ENCODE measurements around the gene MRM1. TPM values are rescaled to one million over a fixed set of nuclear protein-coding genes. Genes with fewer than 3 reads are reported as not detected.

The MRM1 gene
- 10 to 100 TPM in 1 of 2 donors, 1 to 10 TPM in 1; 6.2 to 26.5 TPM for total RNA-seq

DNA sequence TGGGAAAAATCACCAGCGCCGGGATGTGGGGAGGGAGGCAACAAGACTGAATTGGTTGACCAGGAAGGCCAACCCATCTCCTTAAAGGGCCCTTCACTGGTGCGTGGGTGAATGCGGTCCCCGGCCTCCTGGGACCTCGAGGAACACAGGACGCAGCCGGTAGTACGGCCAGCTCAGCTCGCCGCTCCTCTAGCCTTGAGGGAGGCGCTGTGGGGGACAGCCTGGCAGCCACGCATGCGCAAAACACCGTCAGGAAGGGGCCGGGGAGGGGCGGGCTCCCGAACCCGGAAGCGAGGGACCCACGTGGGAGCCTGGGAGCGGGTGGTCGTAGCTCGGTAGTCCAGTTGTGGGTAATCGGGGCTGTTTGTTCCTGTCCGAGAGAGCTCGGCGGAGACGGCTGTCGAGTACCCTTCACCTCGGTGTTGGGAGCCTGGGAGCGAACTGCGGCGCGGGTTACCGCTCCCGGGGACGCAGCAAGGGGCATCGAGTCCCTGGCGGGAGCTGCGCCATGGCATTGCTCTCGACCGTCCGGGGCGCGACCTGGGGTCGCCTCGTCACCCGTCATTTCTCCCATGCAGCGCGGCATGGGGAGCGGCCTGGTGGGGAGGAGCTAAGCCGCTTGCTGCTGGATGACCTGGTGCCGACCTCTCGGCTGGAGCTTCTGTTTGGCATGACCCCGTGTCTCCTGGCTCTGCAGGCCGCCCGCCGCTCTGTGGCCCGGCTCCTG lies at the start of gene MRM1:
TSS of gene MRM1 (plus strand) at position 281 of the 727 bp plus-strand sequence. CDS start at position 509, 228 bp downstream.
- Histone ChIP-seq H3K9ac (ENCODE audit: low read depth in 2 of 2, low read length in 2 of 2) (peak within 1 kb of the TSS; percentile 85 to 93), H3K4me3 (peak within 1 kb of the TSS; percentile 76), H3K27ac (peak within 1 kb of the TSS; percentile 68), H3K9me3 (no peaks in the 10 kb centered on the region), H3K27me3 (no peaks in the 10 kb centered on the region), H3K4me1 (peaks cover 19% of the 10 kb centered on the region), H3K36me3 (no peaks in the 10 kb centered on the region)
- no peak for TF ChIP-seq CTCF (IDR thresholded peaks at IDR 0.05)
- intact Hi-C loops (cut with DNase I): loop anchor here (10.0 kb wide), 1 partner anchor 773 kb away; the partner anchor contains the start of gene C17orf78
- peak; percentile 95 for DNase-seq

DNA sequence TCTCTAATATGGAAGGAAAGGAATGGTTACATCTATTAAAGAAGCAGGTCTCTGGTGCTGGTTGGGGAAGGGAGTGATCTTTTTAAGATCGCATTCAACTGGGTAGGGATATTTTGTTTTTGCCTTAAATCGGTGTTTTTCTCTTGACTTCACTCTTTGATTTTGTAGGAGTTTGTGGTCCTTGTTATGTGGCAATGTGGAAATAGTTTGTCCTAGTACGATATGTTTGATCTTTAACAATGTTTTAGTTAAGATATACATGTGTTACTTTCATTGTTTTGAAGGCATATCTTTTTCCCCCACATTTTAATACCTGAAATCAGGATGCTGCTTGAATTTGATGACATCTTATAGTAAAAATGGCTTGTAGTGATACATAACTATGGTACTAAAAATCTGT lies 47.9 kb upstream of the MRM1 start:
- Histone ChIP-seq H3K27ac (no peak overlapping the region), H3K4me3 (no peak overlapping the region), H3K9me3 (no peaks in the 10 kb centered on the region), H3K36me3 (peaks cover 13% of the 10 kb centered on the region), H3K4me1 (peaks cover 9% of the 10 kb centered on the region), H3K27me3 (no peaks in the 10 kb centered on the region), H3K9ac (ENCODE audit: low read depth in 2 of 2, low read length in 2 of 2) (no peak overlapping the region)
- no peak for TF ChIP-seq CTCF (IDR thresholded peaks at IDR 0.05)
- intact Hi-C loops (cut with DNase I): no loop called here
- no peak for DNase-seq

DNA sequence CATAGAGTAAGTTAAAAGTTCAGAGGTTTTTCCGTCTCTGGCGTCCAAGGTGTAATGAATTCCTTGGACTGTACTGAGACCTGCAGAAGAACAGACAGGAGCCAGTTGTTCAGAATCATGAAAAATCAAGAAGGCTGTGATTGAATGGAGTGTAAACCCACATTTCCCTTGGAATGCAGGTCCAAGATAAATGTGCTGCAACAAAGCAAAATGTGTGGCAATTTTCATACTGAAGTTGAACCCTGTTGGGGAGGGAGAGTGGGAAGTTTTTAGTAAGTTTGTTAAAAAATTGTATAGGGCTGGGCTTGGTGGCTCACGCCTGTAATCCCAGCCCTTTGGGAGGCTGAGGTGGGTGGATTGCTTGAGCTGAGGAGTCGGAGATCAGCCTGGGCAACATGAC lies 35.3 kb upstream of the MRM1 start:
- intact Hi-C loops (cut with DNase I): no loop called here
- Histone ChIP-seq H3K36me3 (peaks cover 28% of the 10 kb centered on the region), H3K27me3 (no peaks in the 10 kb centered on the region), H3K9me3 (no peaks in the 10 kb centered on the region), H3K27ac (no peak overlapping the region), H3K4me3 (no peak overlapping the region), H3K9ac (ENCODE audit: low read depth in 2 of 2, low read length in 2 of 2) (no peak overlapping the region), H3K4me1 (no peaks in the 10 kb centered on the region)
- no peak for DNase-seq
- TF ChIP-seq CTCF (IDR thresholded peaks at IDR 0.05): no peak

DNA sequence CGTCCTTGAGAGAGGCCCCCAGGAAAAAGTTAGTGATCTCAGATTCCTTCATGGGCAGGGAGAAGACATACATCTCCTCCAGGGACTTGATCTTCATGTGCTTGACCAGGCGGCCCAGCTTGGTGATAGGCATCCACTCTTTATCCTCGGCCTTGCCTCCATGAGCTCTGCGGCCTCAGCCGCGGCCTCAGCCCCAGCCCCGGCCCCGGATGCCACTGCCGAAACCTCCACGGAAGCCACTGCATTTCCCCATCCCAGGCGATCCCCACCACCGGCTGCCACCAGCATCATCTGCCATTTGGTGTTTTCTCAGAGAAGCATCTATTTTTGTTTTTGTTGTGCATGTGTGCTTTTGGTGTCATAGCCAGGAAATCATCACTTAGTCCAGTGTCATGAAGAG lies 26.4 kb upstream of the MRM1 start:
- DNase-seq: no peak
- intact Hi-C loops (cut with DNase I): no loop called here
- Histone ChIP-seq H3K27ac (no peak overlapping the region), H3K4me3 (no peak overlapping the region), H3K9ac (ENCODE audit: low read depth in 2 of 2, low read length in 2 of 2) (no peak overlapping the region), H3K9me3 (no peaks in the 10 kb centered on the region), H3K36me3 (peaks cover 9% of the 10 kb centered on the region), H3K27me3 (no peaks in the 10 kb centered on the region), H3K4me1 (no peaks in the 10 kb centered on the region)
- TF ChIP-seq CTCF (IDR thresholded peaks at IDR 0.05): no peak

DNA sequence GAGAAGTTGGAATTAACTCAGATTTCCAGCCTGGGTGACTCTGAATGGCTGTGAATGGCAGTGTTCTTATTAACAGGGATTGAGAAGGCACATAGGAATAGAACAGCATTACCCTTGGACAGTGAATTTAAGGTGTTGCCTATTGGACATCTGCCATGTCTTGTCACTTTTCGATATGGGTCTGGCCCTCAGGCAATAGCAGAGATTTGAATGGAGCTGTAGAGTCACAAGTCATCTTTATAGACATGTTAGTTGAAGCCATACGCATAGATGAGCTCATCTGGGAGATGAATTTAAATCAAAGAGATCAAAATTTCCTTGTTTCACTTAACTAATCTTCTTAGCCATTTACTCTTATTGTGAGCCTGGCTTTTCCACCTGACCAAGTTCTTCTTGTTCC lies 24.6 kb upstream of the MRM1 start:
- Histone ChIP-seq H3K27me3 (no peaks in the 10 kb centered on the region), H3K4me1 (no peaks in the 10 kb centered on the region), H3K9ac (ENCODE audit: low read depth in 2 of 2, low read length in 2 of 2) (no peak overlapping the region), H3K4me3 (no peak overlapping the region), H3K36me3 (peaks cover 13% of the 10 kb centered on the region), H3K9me3 (no peaks in the 10 kb centered on the region), H3K27ac (no peak overlapping the region)
- intact Hi-C loops (cut with DNase I): no loop called here
- DNase-seq: no peak
- no peak for TF ChIP-seq CTCF (IDR thresholded peaks at IDR 0.05)

All from colonic mucosa (tissue), 4 donors.